Endothelial cell of umbilical vein (primary cell): ENCODE measurements around the gene CEP85L. TPM values are rescaled to one million over a fixed set of nuclear protein-coding genes. Genes with fewer than 3 reads are reported as not detected.

Source experiments
- BruUV-seq: library from RNA; stranded (reverse); fragments of 400-500 nt; replicated peaks from 2 replicates; lab custom pipeline; 2021; lab: Mats Ljungman, UMichigan
- CTCF ChIA-PET: fragments of 300-600, 350-600 bp; sonication (Branson Sonifier 250); formaldehyde crosslinking; loops from one replicate; lab custom pipeline; 2021; ENCODE audit warnings: antibody characterized with exemption, inconsistent platforms; lab: Charles Lee
- POLR2A ChIA-PET: fragments of 300-600, 350-600 bp; sonication (Branson Sonifier 250); formaldehyde crosslinking; loops from one replicate; lab custom pipeline; 2021; ENCODE audit warnings: antibody characterized with exemption, inconsistent platforms; lab: Charles Lee
- DNase-seq: peaks from one replicate; pipeline ENCODE4 v3.0.0-alpha.2; 2011; ENCODE audit warnings: low read depth, low spot score
- FAIRE-seq: peaks from 2 replicates; lab custom pipeline; 2011; peaks lifted over from hg19 to GRCh38; lab: Jason Lieb, UNC
- H2AFZ ChIP-seq: 2 replicates; pipeline ENCODE4 v1.6.0; 2012; ENCODE audit warnings: low read depth, low read length, control low read depth, inconsistent platforms
- H3K27ac ChIP-seq: 2 replicates; pipeline ENCODE4 v1.5.1; 2011; ENCODE audit warnings: low read depth, mild to moderate bottlenecking, control low read depth, low read length, moderate library complexity; ENCODE audit not compliant: insufficient read depth
- H3K27me3 ChIP-seq, 2 experiments: 2 replicates each; pipeline versions ENCODE4 v1.6.0 to v1.6.1; 2011; ENCODE audit warnings: low read length in 2 of 2, mixed read lengths in 1 of 2; ENCODE audit not compliant: control insufficient read depth in 2 of 2, insufficient read depth in 2 of 2
- H3K36me3 ChIP-seq, 2 experiments: 2 replicates in 1 of 2; 3 replicates in 1 of 2; pipeline ENCODE4 v1.5.1; 2011; ENCODE audit warnings: low read length in 2 of 2, mild to moderate bottlenecking in 1 of 2, moderate library complexity in 1 of 2; ENCODE audit not compliant: control insufficient read depth in 2 of 2, insufficient read depth in 2 of 2; ENCODE audit errors: extremely low read depth in 1 of 2
- H3K4me1 ChIP-seq: 3 replicates; pipeline ENCODE4 v1.5.1; 2011; ENCODE audit warnings: mild to moderate bottlenecking, low read length; ENCODE audit not compliant: control insufficient read depth, insufficient read depth; ENCODE audit errors: extremely low read depth
- H3K4me2 ChIP-seq: 2 replicates; pipeline ENCODE4 v1.6.1; 2011; ENCODE audit warnings: low read length, control low read depth, mixed read lengths; ENCODE audit not compliant: insufficient read depth
- H3K4me3 ChIP-seq, 3 experiments: fragments of 200-600 bp in 1 of 3; sonication (generic), shearing (Covaris generic) in 1 of 3; replicated peaks in 1 of 3; 2 replicates each; pipeline ENCODE4 v1.5.1; 2011 to 2016; ENCODE audit warnings: control low read depth in 3 of 3, low read length in 3 of 3, mild to moderate bottlenecking in 2 of 3, inconsistent platforms in 1 of 3, low read depth in 1 of 3, moderate library complexity in 1 of 3; ENCODE audit not compliant: insufficient read depth in 1 of 3
- H3K79me2 ChIP-seq: 2 replicates; pipeline ENCODE4 v1.6.0; 2012; ENCODE audit warnings: low read length, inconsistent platforms; ENCODE audit not compliant: control insufficient read depth, insufficient read depth
- H3K9ac ChIP-seq: replicated peaks from 2 replicates; pipeline ENCODE3; 2011; ENCODE audit warnings: low read length, control low read depth; ENCODE audit not compliant: insufficient read depth; ENCODE audit errors: extremely low read depth
- H3K9me1 ChIP-seq: replicated peaks from 3 replicates; pipeline ENCODE4 v1.6.0; 2011; ENCODE audit warnings: mild to moderate bottlenecking, low read length; ENCODE audit not compliant: control insufficient read depth, insufficient read depth; ENCODE audit errors: extremely low read depth
- H3K9me3 ChIP-seq: replicated peaks from 2 replicates; pipeline ENCODE4 v1.5.1; 2012; ENCODE audit warnings: low read length, inconsistent platforms; ENCODE audit not compliant: control insufficient read depth, insufficient read depth
- H4K20me1 ChIP-seq: replicated peaks from 2 replicates; pipeline ENCODE3; 2011; ENCODE audit warnings: mild to moderate bottlenecking, low read length; ENCODE audit not compliant: control insufficient read depth, insufficient read depth; ENCODE audit errors: extremely low read depth
- CTCF ChIP-seq, 2 donors: IDR thresholded peaks; 1 replicate in 1 of 2; 2 replicates in 1 of 2; pipeline ENCODE4 v1.5.1; 2011; ENCODE audit warnings: low read length in 2 of 2, mild to moderate bottlenecking in 2 of 2, moderate library complexity in 2 of 2, control low read depth in 1 of 2, inconsistent platforms in 1 of 2, low read depth in 1 of 2; ENCODE audit not compliant: insufficient read depth in 1 of 2; ENCODE audit errors: extremely low read depth in 1 of 2
- EZH2 ChIP-seq: IDR thresholded peaks from 2 replicates; pipeline ENCODE4 v1.6.1; 2012; ENCODE audit warnings: borderline replicate concordance, low read depth, mild to moderate bottlenecking, moderate library complexity, low read length, inconsistent platforms; ENCODE audit not compliant: severe bottlenecking
- FOS ChIP-seq: IDR thresholded peaks from 2 replicates; pipeline ENCODE4 v1.6.1; 2011; ENCODE audit warnings: mild to moderate bottlenecking, low read length, moderate library complexity, borderline replicate concordance; ENCODE audit not compliant: insufficient read depth
- GATA2 ChIP-seq: IDR thresholded peaks from 2 replicates; pipeline ENCODE4 v1.7.0; 2011; ENCODE audit warnings: low read depth, mild to moderate bottlenecking, moderate library complexity, mixed read lengths, low read length; ENCODE audit not compliant: insufficient read length, insufficient read depth
- JUN ChIP-seq: IDR thresholded peaks from 2 replicates; pipeline ENCODE4 v1.6.1; 2011; ENCODE audit warnings: borderline replicate concordance, low read depth; ENCODE audit not compliant: insufficient read length, insufficient read depth
- MAX ChIP-seq: IDR thresholded peaks from 2 replicates; pipeline ENCODE4 v1.6.1; 2011; ENCODE audit not compliant: insufficient read depth, insufficient read length
- MYC ChIP-seq: IDR thresholded peaks from one replicate; pipeline ENCODE4 v1.6.1; 2011; ENCODE audit warnings: mild to moderate bottlenecking, low read depth, low read length
- POLR2A ChIP-seq: IDR thresholded peaks from 2 replicates; pipeline ENCODE4 v1.6.1; 2012; ENCODE audit warnings: low read depth, mild to moderate bottlenecking, control low read depth, low read length
- POLR2AphosphoS5 ChIP-seq: IDR thresholded peaks from 2 replicates; pipeline ENCODE4 v1.6.1; 2012; ENCODE audit warnings: low read depth, mild to moderate bottlenecking, control low read depth, low read length, moderate library complexity; ENCODE audit not compliant: insufficient read depth
- dilution Hi-C: fragments of 300-500 bp; cut with MboI; formaldehyde crosslinking; loops from one replicate; pipeline ENCODE4 v1.15.0; 2019; ENCODE audit warnings: low sequenced_read_pairs; ENCODE audit not compliant: extremely low pct_ligation_motif_present
- intact Hi-C: fragments of 100-400 bp; cut with micrococcal nuclease; formaldehyde crosslinking; loops from one replicate; pipeline ENCODE4 v1.10.0; 2022
- polyA plus RNA-seq, 4 experiments: library from polyadenylated mRNA; depleted of rRNA in 3 of 4; stranded (reverse) in 3 of 4; unstranded in 1 of 4; fragments of >200 nt; gene quantifications; 2 replicates each; pipeline versions ENCODE4 v1.2.1 to v1.2.3, GENCODE V29; 2011 to 2012; ENCODE audit warnings: missing spikeins in 1 of 4
- total RNA-seq: library from RNA; stranded (reverse); gene quantifications from 2 replicates; pipeline ENCODE4 v1.2.3, GENCODE V29; 2021

CEP85L gene
- total and polyA plus RNA-seq, 2 donors (not counting 3 experiments of a cell fraction or from before 2014, with no cell fraction given), result 1.8 to 9.2 TPM

- BruUV-seq, result no TSS peak
- no peaks in the 10 kb centered on the region for H4K20me1 ChIP-seq
- no peak overlapping the region for H3K4me2 ChIP-seq
- no peak overlapping the region for H3K27ac ChIP-seq
- ChIA-PET POLR2A (no interaction called here), CTCF (interaction anchor here (1.2 to 1.5 kb wide), 3 partner anchors 8 to 11 kb away, joined by 3 to 8 read pairs (median 5); no protein-coding TSS in a partner anchor)
- H3K9ac ChIP-seq, result no peak overlapping the region
- H3K27me3 ChIP-seq, result no peaks in the 10 kb centered on the region
- dilution Hi-C loops, result no loop called here
- intact Hi-C loops, result no loop called here
- H3K9me3 ChIP-seq, result no peaks in the 10 kb centered on the region
- DNase-seq, result no peak
- H3K36me3 ChIP-seq, result no peaks in the 10 kb centered on the region
- no peak overlapping the region for H3K4me3 ChIP-seq
- no peak overlapping the region for H2AFZ ChIP-seq
- H3K4me1 ChIP-seq, result no peaks in the 10 kb centered on the region
- H3K79me2 ChIP-seq, result peaks cover 23% of the 10 kb centered on the region
- no peak for FAIRE-seq
- no peaks in the 10 kb centered on the region for H3K9me1 ChIP-seq
- TF ChIP-seq POLR2AphosphoS5 (no peak), GATA2 (no peak), POLR2A (no peak), MAX (no peak), FOS (no peak), JUN (no peak), CTCF (IDR thresholded peaks at IDR 0.05; ENCODE audit: extremely low read depth in 1 of 2, insufficient read depth in 1 of 2, low read depth in 1 of 2, low read length in 2 of 2) (no peak), EZH2 (no peak), MYC (no peak)
These were observed 45.1 kb downstream of the CEP85L start for GRCh38 chr6:118606268-118606667.
